ENCODE data around the gene SI.

The SI gene

GRCh38 chr3:165082650-165083049 is 4.4 kb upstream of the SI start:
- POLR2A ChIA-PET, result no interaction called here

GRCh38 chr3:165081183-165081582 is 2.9 kb upstream of the SI start:
- TF ChIP-seq REPIN1 (tag by site-specific recombination; IDR thresholded peaks at IDR 0.05; ENCODE audit: low read depth) (no peak), REST (tag by site-specific recombination; IDR thresholded peaks at IDR 0.05) (no peak), ZBTB17 (tag by site-specific recombination; IDR thresholded peaks at IDR 0.05) (no peak), ZEB2 (tag by site-specific recombination; IDR thresholded peaks at IDR 0.05) (no peak), ZNF623 (tag by site-specific recombination; IDR thresholded peaks at IDR 0.05) (no peak), SCRT2 (tag by site-specific recombination; IDR thresholded peaks at IDR 0.05) (no peak), SP3 (tag by site-specific recombination; IDR thresholded peaks at IDR 0.05) (no peak)
- H3K9me3 ChIP-seq (ENCODE audit: control insufficient read depth, insufficient read depth, low read depth, low read length), result no peaks in the 10 kb centered on the region
- H3K4me1 ChIP-seq (ENCODE audit: control insufficient read depth, insufficient read depth, low read length), result no peaks in the 10 kb centered on the region
- POLR2A ChIA-PET, result no interaction called here
- H3K27ac ChIP-seq (ENCODE audit: extremely low read depth, low read depth, low read length), result no peak overlapping the region
- CTCF ChIA-PET, result interaction anchor here (0.9 kb wide), 1 partner anchor 118 kb away, joined by 3 read pairs; no protein-coding TSS in a partner anchor
- H3K4me3 ChIP-seq (ENCODE audit: low read depth, low read length), result no peak overlapping the region
- no peaks in the 10 kb centered on the region for H3K36me3 ChIP-seq (ENCODE audit: control insufficient read depth in 2 of 2, insufficient read depth in 1 of 2, low read length in 2 of 2)

More at GRCh38 chr3:165082650-165083049, 4.4 kb upstream of the SI start:
- H3K36me3 ChIP-seq (ENCODE audit: control insufficient read depth in 2 of 2, insufficient read depth in 1 of 2, low read length in 2 of 2), result no peaks in the 10 kb centered on the region
- no peaks in the 10 kb centered on the region for H3K4me1 ChIP-seq (ENCODE audit: control insufficient read depth, insufficient read depth, low read length)
- no peak overlapping the region for H3K27ac ChIP-seq (ENCODE audit: extremely low read depth, low read depth, low read length)
- H3K4me3 ChIP-seq (ENCODE audit: low read depth, low read length), result no peak overlapping the region
- no peaks in the 10 kb centered on the region for H3K9me3 ChIP-seq (ENCODE audit: control insufficient read depth, insufficient read depth, low read depth, low read length)
- TF ChIP-seq ZBTB26 (tag by site-specific recombination; optimal IDR thresholded peaks at IDR 0.05) (no peak), ZNF768 (tag by site-specific recombination; IDR thresholded peaks at IDR 0.05) (no peak), ZNF596 (tag by site-specific recombination; IDR thresholded peaks at IDR 0.05) (no peak), ZFP69B (tag by site-specific recombination; IDR thresholded peaks at IDR 0.05) (no peak), ZBTB7A (tag by site-specific recombination; IDR thresholded peaks at IDR 0.05; ENCODE audit: low read depth) (no peak), ZNF398 (tag by site-specific recombination; IDR thresholded peaks at IDR 0.05) (no peak), ZNF362 (tag by site-specific recombination; IDR thresholded peaks at IDR 0.05) (no peak), TCF7L2 (IDR thresholded peaks at IDR 0.05; ENCODE audit: borderline replicate concordance, low read depth, low read length) (no peak), ZBTB48 (tag by site-specific recombination; IDR thresholded peaks at IDR 0.05) (no peak), ZNF140 (tag by site-specific recombination; IDR thresholded peaks at IDR 0.05) (no peak), ZNF548 (tag by site-specific recombination; IDR thresholded peaks at IDR 0.05) (no peak), ZNF777 (tag by site-specific recombination; IDR thresholded peaks at IDR 0.05; ENCODE audit: borderline replicate concordance) (no peak), ZNF645 (tag by site-specific recombination; IDR thresholded peaks at IDR 0.05) (no peak)
- CTCF ChIA-PET, result no interaction called here

All from HEK293 (cell line).